GM19455 (cell line): Measurements from ENCODE around the gene CSRP1.
"Not testable (repeated sequence)": the region's sequence is repeated elsewhere in the genome, so short reads cannot be mapped to it uniquely, and the experiment has no call there.

ENCODE experiments used
- ATAC-seq: cut with Tn5 transposase; IDR thresholded peaks from one replicate; pipeline ENCODE4 v1.9.1; 2021; ENCODE audit not compliant: unreplicated experiment

Gene CSRP1

DNA sequence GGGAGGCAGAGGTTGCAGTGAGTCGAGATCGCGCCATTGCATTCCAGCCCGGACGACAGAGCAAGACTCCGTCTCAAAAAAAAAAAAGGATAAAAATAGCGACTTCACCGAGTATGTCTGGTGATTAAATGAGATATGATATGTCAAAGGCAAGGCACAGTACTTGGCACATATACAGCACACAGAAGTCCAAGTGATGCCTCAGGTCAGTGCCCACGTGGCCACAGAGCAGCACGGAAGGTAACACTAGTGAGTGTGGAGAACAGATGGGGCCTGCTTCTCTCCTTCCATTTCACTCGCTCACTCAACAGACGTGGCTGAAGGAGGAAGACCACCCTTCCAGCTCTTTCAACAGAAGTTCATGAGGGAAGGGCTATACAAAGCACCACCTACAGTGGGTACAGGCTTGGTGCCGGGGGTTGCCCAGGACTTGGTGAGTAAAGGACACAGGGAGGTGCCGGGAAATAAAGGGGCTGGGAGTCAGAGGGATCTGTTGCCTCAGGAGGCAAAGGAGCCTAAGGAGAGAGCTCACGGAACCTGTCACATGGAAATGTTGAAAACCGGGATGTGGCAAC lies 8.9 kb downstream of the CSRP1 start:
- ATAC-seq = no peak

- no peak for ATAC-seq
These were observed 10.6 kb downstream of the CSRP1 start for GRCh38 chr1:201496296-201496690.

DNA sequence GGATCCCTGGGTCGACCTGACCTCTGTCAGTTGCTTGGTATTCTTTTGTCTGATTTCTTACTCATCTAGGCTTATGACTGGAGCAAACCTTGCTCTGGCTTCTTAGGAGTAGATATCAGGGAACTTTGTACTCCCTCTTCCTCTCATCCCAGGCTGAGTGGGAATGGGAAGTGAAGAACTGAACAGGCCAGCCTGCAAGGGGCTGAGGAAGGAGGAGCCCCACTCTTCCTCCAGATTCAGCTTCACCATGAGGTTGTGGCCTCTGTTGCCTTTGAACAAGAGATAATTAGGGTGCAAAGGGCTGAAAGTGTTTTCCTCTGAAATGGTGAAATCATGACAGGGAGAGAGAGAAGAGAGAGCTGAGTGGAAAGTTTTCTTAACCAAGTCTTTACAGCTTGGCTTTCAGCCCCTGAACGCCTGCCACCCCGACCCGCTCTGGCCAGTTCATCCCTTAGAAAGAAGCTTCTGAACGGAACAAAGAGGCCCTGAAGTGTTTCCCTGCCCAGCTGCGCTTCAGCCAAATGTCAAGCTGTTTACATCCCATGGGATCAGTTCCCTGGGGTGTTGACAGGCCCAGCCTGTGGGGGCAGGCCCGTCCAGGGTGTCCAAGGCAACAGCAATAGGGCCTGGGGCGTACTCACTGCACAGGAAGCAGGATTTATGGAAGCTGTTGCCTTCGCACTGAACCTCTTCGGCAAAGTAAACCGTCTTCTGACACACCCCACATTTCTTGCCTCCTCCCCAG lies 11.2 kb downstream of the CSRP1 start:
- no peak for ATAC-seq

DNA sequence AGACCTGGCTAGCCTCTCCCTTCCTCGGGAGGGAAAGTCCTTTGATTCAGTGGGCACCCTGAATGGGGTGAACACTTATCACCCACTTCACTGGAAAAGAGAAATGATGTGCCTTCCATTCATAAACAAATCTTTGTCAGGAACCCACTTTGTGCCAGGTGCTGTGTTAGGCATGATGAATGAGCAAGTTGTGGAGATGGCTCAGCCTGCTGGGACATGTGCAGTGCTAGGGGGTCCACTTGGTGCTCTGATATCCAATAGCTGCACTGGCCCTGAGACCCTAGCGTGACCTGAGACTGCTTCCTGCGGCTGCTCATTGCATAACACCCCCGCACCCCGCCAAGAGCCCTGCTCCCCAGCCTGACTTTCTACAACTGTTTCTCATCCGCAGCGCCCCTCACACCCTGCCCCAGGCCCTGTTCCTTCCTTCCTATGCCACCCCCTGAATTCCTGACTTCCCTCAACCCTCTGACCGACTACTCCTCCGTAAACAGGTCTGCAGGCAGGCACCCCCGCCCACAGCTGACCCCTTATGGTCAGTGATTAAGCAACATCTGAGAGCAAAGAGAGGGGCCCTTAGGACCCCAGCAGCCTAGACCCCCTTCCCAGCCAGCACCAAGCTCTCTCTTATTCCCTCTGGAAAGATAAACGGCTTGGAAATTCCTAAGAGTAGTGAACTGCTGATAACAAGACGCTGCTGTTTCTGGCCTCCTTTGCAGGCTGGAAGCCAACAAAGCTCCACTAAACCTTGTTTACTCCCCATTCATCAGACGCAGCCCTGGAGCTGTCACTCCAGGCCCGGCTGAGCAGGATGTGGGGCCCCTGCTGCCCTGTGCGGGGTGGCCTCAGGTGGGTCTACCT lies 12.9 kb downstream of the CSRP1 start:
- ATAC-seq = no peak

DNA sequence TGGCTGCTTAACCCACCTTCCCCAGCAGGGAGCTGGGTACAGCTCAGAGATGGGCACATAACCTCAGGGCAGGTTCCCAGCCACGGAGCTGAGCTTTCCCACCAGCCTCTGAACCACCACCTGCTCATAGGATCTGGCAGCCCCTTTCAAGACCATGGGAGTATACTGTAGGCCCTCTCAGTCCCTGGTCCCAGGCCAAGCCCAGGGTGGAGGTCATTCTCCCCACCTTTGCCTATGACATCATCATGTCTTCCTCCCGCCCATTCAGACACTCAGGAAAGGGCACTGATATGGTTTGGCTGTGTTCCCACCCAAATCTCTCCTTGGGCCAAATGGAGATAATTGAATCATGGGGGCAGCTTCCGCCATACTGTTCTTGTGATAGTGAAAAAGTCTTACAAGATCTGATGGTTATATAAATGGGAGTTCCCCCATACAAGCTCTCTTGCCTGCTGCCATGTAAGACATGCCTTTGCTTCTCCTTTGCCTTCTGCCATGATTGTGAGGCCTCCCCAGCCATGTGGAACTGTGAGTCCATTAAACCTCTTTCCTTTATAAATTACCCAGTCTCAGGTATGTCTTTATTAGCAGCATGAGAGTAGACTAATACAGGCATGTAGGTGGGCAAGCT lies 13.8 kb downstream of the CSRP1 start:
- ATAC-seq = not testable (repeated sequence)

- no peak for ATAC-seq
These were observed 14.9 kb downstream of the CSRP1 start for GRCh38 chr1:201491896-201492511.

DNA sequence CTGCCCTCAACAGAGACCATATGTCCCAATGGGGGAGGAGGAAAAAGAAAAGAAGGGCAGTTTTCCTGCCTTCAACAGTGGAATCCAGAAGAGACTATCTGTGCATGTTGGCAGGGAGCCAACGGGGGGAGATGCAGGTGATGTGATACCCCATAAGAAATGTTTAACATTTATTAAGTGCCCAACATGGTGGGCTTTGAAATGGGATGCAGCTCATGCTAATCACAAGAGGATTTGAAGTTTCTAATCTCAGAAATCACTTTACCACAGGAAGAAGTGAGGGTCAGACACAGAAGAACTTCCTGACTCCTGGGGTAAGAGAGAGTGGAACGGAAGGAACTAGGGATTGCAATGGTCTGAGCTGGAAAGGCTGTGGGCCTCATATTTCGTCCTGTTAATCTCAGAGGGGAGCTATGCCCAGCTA lies 16.2 kb downstream of the CSRP1 start:
- no peak for ATAC-seq

GRCh38 chr1:201489643-201490261 lies 17.2 kb downstream of the CSRP1 start:
- no peak for ATAC-seq

DNA sequence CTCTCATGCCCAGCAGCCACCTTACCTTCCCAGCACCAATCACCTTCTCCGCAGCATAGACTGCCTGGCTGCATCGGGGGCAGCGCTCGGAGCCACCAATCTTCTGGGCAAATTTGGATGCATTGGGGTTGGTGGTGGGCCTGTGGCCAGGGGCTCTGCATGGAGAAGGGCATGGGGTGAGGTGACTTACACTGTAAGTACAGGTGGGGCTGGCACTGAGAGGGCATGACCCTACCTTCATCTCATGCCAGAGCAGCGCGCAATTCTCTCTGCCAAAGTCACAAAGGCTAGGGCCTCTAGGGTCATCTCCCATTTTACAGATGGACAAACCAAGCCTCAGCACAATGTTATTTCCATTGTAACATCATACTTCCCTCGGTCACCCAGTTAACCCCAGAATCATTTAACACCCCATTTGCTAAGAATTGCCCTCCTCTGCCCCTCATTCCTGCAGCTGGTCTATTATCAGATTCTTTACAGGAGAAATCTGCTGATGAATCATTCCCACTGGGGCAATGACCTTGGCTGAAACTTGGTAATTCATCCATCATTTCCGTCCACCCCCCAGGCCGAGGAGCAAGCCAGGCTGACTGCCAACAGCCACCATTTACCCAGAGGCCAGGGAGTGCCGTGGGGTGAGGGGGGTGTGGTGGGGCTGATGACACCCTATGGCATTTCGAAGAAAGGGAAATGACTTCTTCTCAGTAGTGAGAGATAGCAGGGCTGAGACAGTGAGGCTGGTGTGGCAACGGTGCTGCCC lies 17.9 kb downstream of the CSRP1 start:
- ATAC-seq = no peak

- ATAC-seq = no peak
These were observed 19.2 kb downstream of the CSRP1 start for GRCh38 chr1:201487742-201488141.

DNA sequence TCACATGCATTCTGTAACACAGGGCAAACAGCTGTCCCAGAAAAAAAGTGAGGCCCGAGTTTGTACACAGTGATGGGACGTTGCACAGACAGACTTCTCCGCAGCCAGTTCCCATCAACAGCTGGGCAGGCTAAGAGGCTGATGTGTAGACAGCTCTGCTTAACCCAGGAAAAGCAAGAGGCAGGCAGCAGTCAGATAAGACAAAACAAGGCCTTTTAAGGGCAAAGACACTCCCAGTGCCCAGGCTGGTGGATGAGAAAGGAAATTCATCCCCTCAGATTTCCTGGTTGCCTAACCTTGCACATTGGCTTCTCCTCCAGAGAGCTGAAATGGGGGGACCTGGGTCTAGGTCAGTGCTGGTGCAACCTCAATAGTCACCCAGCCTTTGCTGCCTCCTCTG lies 20.7 kb downstream of the CSRP1 start:
- ATAC-seq = no peak

DNA sequence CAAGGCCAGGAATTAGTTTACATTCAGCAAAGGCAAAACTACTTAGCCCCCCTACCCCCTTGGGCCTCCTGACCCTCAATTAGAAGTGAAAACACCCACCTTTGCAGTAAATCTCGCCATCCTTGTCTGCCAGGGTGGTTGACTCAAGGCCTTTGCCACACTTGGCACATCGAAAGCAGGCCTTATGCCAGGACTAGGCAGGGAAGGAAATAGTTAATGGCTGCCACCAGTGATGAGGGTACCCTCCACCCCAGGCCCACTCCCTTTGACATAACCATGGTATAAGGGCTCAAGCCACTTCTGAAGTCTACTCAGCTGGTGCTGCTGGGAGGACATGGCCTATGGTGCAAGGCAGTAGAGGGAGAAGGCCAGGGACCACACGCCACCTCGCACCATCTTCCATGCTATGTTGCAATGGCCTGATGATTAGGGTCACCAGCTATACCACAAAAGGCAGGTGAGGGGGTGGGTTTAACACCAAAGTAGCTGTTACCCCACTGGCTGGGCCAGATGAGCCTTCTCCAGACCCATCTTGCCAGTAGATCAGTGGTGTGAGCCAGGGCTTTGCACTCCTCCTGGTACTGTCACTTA lies 21.6 kb downstream of the CSRP1 start:
- ATAC-seq = no peak

- no peak for ATAC-seq
These were observed 23.5 kb downstream of the CSRP1 start for GRCh38 chr1:201483373-201483949.

GRCh38 chr1:201482755-201483154 lies 24.2 kb downstream of the CSRP1 start:
- no peak for ATAC-seq

DNA sequence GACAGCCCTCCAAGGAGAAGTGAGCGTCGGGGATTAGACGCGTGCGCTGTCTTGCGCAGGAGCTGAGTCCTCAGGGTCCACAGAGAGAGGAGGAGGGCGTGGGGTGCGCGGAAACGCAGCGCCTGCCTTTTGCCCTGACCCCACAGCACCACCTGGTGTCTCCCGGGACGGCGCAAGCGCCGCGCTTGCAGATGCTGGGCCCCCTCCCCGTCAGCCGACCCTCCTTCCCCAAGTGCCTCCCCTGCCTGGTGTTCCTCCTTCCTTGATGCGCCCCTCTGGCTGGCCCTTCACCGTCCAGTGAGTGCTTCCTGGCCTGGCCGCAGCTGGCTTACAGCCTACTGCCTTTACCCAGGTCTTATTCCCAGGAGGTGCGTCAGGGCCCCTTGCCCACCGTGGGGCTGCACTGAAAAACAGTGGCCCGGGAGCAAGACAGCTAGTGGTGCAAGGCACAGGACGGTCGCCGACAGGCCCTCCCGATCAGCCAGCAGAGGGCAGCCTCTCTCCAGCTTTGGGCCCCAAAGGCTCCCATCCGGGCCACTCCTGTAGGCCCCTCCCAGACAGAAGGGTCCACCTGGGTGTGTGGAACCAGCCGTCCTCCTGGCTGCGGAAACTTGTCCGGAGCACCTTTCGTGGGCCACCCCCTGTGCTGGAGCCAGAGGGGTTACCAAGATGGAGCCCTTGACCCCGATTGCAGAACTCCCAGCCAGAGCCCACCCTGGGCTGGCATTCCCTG lies 25.0 kb downstream of the CSRP1 start:
- ATAC-seq = peak; percentile 74

GRCh38 chr1:201481004-201481380 lies 25.9 kb downstream of the CSRP1 start:
- ATAC-seq = no peak

- peak; percentile 68 for ATAC-seq
These were observed 26.5 kb downstream of the CSRP1 start for GRCh38 chr1:201480231-201481003.
